Large intestine (tissue), 3 donors: ENCODE measurements around the gene XPO5. TPM values are rescaled to one million over a fixed set of nuclear protein-coding genes. Genes with fewer than 3 reads are reported as not detected.
"Not testable (repeated sequence)": the region's sequence is repeated elsewhere in the genome, so short reads cannot be mapped to it uniquely, and the experiment has no call there.

Source experiments
- DNase-seq, 2 donors: peaks; one replicate each; pipeline versions ENCODE4 v3.0.0 to v3.0.0-alpha.2; 2013
- H3K27ac ChIP-seq: one replicate; pipeline ENCODE4 v1.5.1; 2013; ENCODE audit warnings: low read length
- H3K27me3 ChIP-seq: 2 replicates; pipeline ENCODE4 v1.6.1; 2013; ENCODE audit warnings: low read length; ENCODE audit not compliant: control insufficient read depth, insufficient read depth
- H3K36me3 ChIP-seq: 2 replicates; pipeline ENCODE4 v1.6.1; 2013; ENCODE audit warnings: low read length; ENCODE audit not compliant: control insufficient read depth, insufficient read depth
- H3K4me1 ChIP-seq: one replicate; pipeline ENCODE4 v1.6.1; 2013; ENCODE audit warnings: low read length; ENCODE audit not compliant: control insufficient read depth, insufficient read depth
- H3K4me3 ChIP-seq: one replicate; pipeline ENCODE4 v1.5.1; 2013; ENCODE audit warnings: low read length
- H3K9me3 ChIP-seq: one replicate; pipeline ENCODE4 v1.6.1; 2013; ENCODE audit warnings: mild to moderate bottlenecking, low read depth, low read length, moderate library complexity; ENCODE audit not compliant: control insufficient read depth
- WGBS: methylation state at CpG from one replicate; pipeline ENCODE4 v1.1.5; 2013; ENCODE audit warnings: low lambda C conversion rate; ENCODE audit not compliant: insufficient coverage; 5-methylcytosine and 5-hydroxymethylcytosine counted together
- polyA plus RNA-seq: library from polyadenylated mRNA; unstranded; fragments of 120-200 nt; gene quantifications from one replicate; pipeline ENCODE4 v1.2.1, GENCODE V29; 2013

The XPO5 gene
- polyA plus RNA-seq, 1 donor: 31.6 TPM

DNA sequence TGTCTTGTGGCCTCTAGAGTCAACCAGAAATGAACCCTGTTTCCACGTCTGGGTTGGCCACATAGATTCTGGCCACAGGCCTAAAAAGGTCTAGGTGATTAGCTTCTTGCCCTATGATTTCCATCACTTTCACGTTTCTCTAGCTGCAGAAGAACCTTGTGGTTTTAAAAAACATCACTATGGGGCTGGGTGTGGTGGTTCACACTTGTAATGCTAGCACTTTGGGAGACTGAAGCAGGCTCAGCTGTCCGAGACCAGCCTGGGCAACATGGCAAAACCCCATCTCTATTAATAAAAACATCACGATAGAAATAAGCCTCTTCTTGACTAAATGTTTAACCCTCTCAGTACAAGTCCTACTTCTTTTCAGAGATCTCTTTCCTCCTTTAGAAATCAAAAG, 31.4 kb downstream of the XPO5 start:
- Histone ChIP-seq H3K4me1 (no peaks in the 10 kb centered on the region), H3K36me3 (peaks cover 61% of the 10 kb centered on the region), H3K27me3 (no peaks in the 10 kb centered on the region), H3K4me3 (no peak overlapping the region), H3K9me3 (no peaks in the 10 kb centered on the region), H3K27ac (no peak overlapping the region)
- no CpG with 5 or more reads among the region's 4 CpGs for WGBS
- DNase-seq: no peak

DNA sequence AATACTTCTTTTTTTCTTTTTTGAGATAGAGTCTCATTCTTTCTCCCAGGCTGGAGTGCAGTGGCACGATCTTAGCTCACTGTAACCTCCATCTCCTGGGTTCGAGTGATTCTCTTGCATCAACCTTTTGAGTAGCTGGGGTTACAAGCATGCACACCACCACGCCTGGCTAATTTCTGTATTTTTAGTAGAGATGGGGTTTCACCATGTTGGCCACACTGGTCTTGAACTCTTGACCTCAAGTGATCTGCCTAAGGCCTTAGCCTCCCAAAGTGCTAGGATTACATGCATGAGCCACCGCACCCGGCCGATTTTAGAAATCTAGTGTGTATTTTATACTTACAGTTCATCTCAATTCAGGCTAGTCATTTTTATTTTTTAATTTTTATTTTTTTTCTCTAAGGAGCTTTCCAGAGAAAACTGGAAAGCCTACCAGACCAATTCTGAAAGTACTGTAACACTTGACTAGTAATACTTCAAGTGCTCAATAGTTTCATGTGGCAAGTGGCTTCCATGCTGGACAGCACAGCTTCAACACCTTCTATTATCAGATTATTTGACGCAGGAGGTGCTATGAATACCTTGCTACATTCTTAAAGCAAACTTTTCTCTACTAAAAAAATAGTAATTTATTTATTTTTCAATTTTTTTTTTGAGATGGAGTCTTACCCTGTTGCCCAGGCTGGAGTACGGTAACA, 33.9 kb downstream of the XPO5 start:
- no peak for DNase-seq
- peaks cover 42% of the 10 kb centered on the region for H3K36me3 ChIP-seq
- 100% methylated on average over 3 of the region's 8 CpGs for WGBS
- no peaks in the 10 kb centered on the region for H3K27me3 ChIP-seq
- no peaks in the 10 kb centered on the region for H3K9me3 ChIP-seq
- H3K4me1 ChIP-seq: no peaks in the 10 kb centered on the region
- H3K4me3 ChIP-seq: no peak overlapping the region
- no peak overlapping the region for H3K27ac ChIP-seq

GRCh38 chr6:43540507-43540906, 35.3 kb downstream of the XPO5 start:
- Histone ChIP-seq H3K9me3 (no peaks in the 10 kb centered on the region), H3K27me3 (no peaks in the 10 kb centered on the region), H3K4me1 (no peaks in the 10 kb centered on the region), H3K4me3 (no peak overlapping the region), H3K36me3 (peaks cover 34% of the 10 kb centered on the region), H3K27ac (no peak overlapping the region)
- WGBS: 100% methylated on average over 1 of the region's 5 CpGs
- DNase-seq: no peak

DNA sequence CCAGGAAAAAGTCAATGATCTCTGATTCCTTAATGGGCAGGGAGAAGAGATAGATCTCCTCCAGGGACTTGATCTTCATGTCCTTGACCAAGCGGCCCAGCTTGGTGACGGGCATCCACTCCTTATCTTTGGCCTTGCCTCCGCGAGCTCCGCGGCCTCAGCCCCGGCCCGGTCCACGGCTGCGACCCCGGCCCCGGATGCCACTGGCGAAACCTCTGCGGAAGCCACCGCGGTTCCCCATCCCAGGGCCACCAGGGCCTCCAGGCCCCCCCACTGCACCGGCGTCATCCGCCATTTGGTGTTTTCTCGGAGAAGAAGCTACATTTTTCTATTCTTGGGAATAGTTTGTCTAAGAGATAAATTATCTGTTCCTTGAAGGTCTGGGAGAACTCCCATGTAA, 36.4 kb downstream of the XPO5 start:
- H3K9me3 ChIP-seq, DNase-seq, H3K4me1 ChIP-seq, H3K27ac ChIP-seq, H3K4me3 ChIP-seq, H3K27me3 ChIP-seq: not testable (repeated sequence)
- H3K36me3 ChIP-seq: peaks cover 30% of the 10 kb centered on the region
- WGBS: no CpG with 5 or more reads among the region's 20 CpGs

- not testable (repeated sequence) for H3K27ac ChIP-seq, H3K4me3 ChIP-seq, H3K9me3 ChIP-seq, DNase-seq, H3K27me3 ChIP-seq, H3K4me1 ChIP-seq
- H3K36me3 ChIP-seq: peaks cover 29% of the 10 kb centered on the region
- no CpG with 5 or more reads among the region's 17 CpGs for WGBS
Observed at GRCh38 chr6:43538986-43539385, 36.9 kb downstream of the XPO5 start.

DNA sequence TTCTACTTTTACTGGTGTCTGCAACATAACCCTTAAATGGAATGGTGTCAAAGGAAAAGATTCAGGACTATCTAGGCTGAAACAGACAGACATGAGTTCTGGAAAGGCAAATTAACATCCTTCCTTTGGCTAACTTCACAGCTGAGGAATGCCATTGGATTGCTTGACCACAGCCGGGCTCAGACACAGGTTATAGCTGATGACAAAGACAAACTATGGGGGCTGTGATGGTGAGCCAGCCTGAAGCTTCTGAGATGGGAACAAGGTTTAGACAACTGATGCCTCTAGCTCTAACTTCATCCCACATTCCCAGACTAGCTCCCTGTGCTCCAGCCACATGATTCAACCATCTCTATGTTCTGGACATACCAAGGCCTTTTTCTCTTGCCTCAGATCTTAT, 43.6 kb downstream of the XPO5 start:
- H3K36me3 ChIP-seq: peaks cover 60% of the 10 kb centered on the region
- H3K9me3 ChIP-seq: no peaks in the 10 kb centered on the region
- no peaks in the 10 kb centered on the region for H3K4me1 ChIP-seq
- no peak for DNase-seq
- no peak overlapping the region for H3K4me3 ChIP-seq
- no peaks in the 10 kb centered on the region for H3K27me3 ChIP-seq
- no peak overlapping the region for H3K27ac ChIP-seq
- WGBS: no CpG with 5 or more reads among the region's 1 CpG

DNA sequence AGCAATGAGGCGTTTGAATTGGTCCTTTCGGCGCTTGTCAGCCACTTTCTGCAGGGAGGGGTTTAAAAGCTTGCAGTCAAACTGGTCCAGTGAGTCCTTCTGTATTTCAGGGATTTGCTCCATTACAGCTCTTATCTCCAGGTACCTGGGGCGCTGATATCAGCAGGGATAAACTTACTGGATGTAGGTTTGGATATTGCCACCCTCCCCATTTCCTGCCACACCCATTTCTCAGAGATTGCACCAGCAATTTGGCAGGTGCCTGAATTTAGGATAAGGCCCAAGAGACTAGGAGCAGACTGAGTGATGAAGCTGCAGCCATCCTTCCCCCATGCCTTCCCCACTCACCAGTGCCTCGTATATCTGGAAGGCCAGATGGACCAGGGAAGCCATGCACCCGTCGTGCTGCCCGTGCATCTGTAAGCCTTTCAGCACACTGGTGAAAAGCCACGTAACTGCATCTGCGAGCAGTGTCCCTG, 51.3 kb downstream of the XPO5 start:
- no peak overlapping the region for H3K27ac ChIP-seq
- WGBS: no CpG with 5 or more reads among the region's 10 CpGs
- no peaks in the 10 kb centered on the region for H3K4me1 ChIP-seq
- H3K36me3 ChIP-seq: peaks cover 93% of the 10 kb centered on the region
- H3K4me3 ChIP-seq: no peak overlapping the region
- no peaks in the 10 kb centered on the region for H3K9me3 ChIP-seq
- no peak for DNase-seq
- no peaks in the 10 kb centered on the region for H3K27me3 ChIP-seq

DNA sequence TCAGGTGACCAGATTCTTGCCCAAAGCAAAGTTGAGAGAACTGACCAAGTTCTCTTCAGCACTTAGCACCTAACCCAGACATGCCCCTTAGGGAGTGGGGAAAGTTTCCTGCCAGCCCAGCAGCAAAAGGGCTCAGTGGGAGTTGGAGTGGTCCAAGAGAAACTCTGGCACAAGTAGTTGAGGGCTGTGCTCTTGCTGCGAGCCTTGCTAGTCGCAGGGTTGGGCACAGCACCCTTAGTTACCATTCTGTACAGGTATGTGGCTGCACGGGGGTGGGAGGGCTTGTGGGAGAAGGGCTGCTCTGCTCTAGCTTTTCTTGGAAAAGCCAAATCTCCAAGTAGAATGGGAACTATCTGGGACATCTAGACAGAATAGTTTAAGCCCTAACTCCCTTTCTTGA, 52.6 kb downstream of the XPO5 start:
- Histone ChIP-seq H3K9me3 (no peaks in the 10 kb centered on the region), H3K4me3 (no peak overlapping the region), H3K4me1 (peaks cover 2% of the 10 kb centered on the region), H3K27me3 (no peaks in the 10 kb centered on the region), H3K36me3 (peaks cover 87% of the 10 kb centered on the region), H3K27ac (no peak overlapping the region)
- no CpG with 5 or more reads among the region's 3 CpGs for WGBS
- no peak for DNase-seq

DNA sequence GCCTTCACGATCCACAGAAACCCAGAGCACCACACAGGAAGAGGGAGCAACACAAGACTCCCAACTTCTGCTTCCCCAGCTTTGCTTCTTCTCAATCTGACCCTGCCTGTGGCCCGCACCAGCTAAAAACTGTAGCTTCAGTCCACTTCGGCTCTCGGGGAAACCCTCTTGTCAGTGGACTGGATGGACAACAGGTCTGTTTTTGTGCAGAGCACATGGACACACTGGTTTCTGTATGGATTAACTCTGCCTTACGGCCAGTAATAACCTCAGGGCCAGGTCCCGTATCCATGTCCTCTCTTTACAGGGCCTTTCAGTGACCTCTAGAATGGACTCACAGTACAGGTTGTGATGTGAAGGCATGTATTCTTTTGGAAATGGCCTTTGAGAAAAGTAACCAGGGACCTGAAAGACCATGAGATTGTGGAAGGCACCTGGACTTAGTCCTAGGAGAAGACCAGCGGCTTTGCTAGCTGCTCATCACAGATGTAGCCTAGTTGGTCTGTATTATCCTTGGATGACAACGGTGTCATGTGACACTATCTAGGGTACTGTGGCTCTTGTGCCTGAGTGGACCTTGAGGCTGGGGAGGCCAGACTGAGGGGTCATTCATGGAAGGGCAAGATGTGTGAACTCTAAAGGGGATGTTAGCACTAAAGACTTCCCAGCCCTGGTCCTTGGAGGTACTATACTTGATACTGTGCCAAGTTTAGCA, 53.1 kb downstream of the XPO5 start:
- H3K27ac ChIP-seq: no peak overlapping the region
- no CpG with 5 or more reads among the region's 8 CpGs for WGBS

GRCh38 chr6:43521836-43522235, 54.0 kb downstream of the XPO5 start:
- DNase-seq: no peak
- WGBS: no CpG with 5 or more reads among the region's 2 CpGs
- Histone ChIP-seq H3K4me1 (peaks cover 7% of the 10 kb centered on the region), H3K27ac (no peak overlapping the region), H3K9me3 (no peaks in the 10 kb centered on the region), H3K4me3 (no peak overlapping the region), H3K36me3 (peaks cover 75% of the 10 kb centered on the region), H3K27me3 (no peaks in the 10 kb centered on the region)

More for the DNA sequence above, 53.1 kb downstream of the XPO5 start:
- H3K4me3 ChIP-seq: no peak overlapping the region
- no peaks in the 10 kb centered on the region for H3K9me3 ChIP-seq
- H3K27me3 ChIP-seq: no peaks in the 10 kb centered on the region
- H3K4me1 ChIP-seq: peaks cover 7% of the 10 kb centered on the region
- DNase-seq: no peak
- H3K36me3 ChIP-seq: peaks cover 82% of the 10 kb centered on the region
